Measurements from ENCODE around the gene AP5S1.

The AP5S1 gene

DNA sequence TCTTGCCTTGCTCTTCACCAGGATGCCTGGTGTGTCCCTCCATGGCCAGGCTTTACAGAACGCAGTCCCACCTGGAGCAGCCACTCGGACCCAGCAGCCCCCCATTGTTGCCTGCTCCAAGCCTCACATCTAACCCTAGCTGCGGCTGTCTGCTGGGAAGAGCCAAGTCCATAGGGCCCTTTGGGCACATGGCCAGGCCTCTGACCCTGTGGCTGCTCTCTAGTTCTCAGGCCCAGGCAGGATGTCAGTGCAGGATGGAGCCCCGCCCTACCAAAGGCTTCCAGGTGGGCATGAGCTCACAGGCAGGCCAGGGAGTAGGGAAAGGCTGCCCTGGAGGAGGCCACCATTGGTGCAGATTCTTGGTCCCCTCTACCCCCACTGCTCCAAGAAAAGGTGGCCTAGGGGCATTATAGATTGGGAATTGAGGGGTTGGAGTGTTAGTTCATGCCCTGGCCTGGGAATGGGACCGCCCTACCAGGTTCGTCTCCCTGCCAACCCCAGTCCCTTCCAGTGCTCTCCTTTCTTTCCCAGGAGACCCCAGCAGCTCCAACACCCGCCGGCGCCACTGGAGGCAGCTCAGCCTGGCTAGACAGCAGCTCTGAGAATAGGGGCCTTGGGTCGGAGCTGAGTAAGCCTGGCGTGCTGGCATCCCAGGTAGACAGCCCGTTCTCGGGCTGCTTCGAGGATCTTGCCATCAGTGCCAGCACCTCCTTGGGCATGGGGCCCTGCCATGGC, 45.0 kb downstream of the AP5S1 start:
- no peak for DNase-seq (ENCODE audit: extremely low read depth, low read depth)
- TF ChIP-seq, protein P1, sequence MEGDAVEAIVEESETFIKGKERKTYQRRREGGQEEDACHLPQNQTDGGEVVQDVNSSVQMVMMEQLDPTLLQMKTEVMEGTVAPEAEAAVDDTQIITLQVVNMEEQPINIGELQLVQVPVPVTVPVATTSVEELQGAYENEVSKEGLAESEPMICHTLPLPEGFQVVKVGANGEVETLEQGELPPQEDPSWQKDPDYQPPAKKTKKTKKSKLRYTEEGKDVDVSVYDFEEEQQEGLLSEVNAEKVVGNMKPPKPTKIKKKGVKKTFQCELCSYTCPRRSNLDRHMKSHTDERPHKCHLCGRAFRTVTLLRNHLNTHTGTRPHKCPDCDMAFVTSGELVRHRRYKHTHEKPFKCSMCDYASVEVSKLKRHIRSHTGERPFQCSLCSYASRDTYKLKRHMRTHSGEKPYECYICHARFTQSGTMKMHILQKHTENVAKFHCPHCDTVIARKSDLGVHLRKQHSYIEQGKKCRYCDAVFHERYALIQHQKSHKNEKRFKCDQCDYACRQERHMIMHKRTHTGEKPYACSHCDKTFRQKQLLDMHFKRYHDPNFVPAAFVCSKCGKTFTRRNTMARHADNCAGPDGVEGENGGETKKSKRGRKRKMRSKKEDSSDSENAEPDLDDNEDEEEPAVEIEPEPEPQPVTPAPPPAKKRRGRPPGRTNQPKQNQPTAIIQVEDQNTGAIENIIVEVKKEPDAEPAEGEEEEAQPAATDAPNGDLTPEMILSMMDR (IDR thresholded peaks at IDR 0.05; ENCODE audit: low read depth, low read length): no peak

- DNase-seq (ENCODE audit: extremely low read depth, low read depth): no peak
Measured at GRCh38 chr20:3865887-3866407, 45.6 kb downstream of the AP5S1 start.

DNA sequence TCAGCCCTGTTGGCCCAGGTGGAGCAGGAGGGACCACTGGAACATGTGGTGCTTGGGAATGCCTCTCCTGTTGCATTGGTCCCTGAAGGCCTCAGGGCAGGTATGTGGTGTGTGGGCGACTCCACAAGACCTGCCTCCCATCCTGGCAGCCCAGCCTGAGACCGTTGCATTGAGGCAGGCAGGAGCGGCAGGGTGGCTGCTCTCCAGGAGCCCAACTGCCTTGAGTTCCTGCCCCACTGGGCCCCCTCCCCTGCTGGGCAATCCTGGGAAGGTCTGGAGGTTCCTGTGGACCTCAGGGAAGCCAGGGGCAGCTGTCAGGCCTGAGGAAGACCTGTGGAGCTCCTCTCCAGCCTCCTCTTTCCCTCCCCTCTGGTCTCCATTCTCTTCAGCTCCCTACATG, 46.1 kb downstream of the AP5S1 start:
- DNase-seq (ENCODE audit: extremely low read depth, low read depth): no peak
- TF ChIP-seq, protein P1 (IDR thresholded peaks at IDR 0.05; ENCODE audit: low read depth, low read length): no peak

More at GRCh38 chr20:3865887-3866407, 45.6 kb downstream of the AP5S1 start:
- TF ChIP-seq, protein P1 (IDR thresholded peaks at IDR 0.05; ENCODE audit: low read depth, low read length): no peak

DNA sequence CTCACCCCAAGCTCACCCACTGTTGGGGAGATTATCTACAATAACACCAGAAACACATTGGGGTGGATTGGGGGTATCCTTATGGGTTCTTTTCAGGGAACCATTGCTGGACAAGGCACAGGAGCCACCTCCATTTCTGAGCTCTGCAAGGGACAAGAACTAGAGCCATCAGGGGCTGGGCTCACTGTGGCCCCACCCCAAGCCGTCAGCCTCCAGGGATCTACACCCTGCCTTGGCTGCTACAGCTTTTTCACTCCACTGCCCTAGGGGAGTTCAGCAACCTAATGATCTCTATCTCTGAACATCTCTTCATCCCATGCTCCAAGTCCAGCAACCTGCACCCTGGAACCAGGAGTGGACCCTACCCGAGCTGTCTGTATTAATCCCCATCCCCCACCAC, 47.5 kb downstream of the AP5S1 start:
- no peak for DNase-seq (ENCODE audit: extremely low read depth, low read depth)
- TF ChIP-seq, protein P1 (IDR thresholded peaks at IDR 0.05; ENCODE audit: low read depth, low read length): no peak

- TF ChIP-seq, protein P1 (IDR thresholded peaks at IDR 0.05; ENCODE audit: low read depth, low read length): no peak
- DNase-seq (ENCODE audit: extremely low read depth, low read depth): no peak
Measured at GRCh38 chr20:3869839-3870634, 49.7 kb downstream of the AP5S1 start.

DNA sequence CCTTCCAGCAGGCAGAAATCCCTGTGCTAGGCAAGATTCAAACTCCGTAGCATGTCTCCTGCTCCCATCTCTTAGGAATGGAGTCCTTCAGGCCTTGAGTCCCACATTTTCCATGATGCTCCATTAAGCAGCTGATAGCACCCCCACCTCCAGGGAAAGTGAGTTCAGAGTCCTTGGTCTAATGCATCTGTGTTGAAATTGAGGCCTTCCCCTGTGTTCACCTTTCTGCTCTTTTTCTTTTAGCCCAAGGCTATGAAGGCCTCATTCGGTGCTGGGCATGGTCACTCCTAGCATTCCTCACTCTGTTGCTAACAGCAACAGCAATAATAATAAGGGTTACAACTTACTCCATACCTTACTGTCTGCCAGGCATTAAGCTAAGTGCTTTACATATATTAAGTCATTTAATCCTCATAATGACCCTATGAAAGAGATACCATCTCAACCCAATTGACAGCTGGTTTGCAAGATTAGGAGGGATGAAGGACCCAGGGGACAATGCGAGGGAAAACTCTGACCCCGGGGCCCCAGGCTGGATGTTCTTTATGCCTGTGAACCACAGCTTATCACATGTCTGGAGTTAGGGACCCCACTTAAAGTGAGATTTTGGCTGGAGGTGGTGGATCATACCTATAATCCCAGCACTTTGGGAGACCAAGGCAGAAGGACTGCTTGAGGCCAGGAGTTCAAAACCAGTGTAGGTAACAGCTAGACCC, 51.4 kb downstream of the AP5S1 start:
- TF ChIP-seq, protein P1 (IDR thresholded peaks at IDR 0.05; ENCODE audit: low read depth, low read length): no peak

More for the DNA sequence above, 51.4 kb downstream of the AP5S1 start:
- no peak for DNase-seq (ENCODE audit: extremely low read depth, low read depth)

All from AG09319 (cell line).